Dedifferentiated amniotic fluid mesenchymal stem cell (primary cell): ENCODE data around the gene SERPING1.

ENCODE experiments used
- DNase-seq: peaks from one replicate; pipeline ENCODE4 v3.0.0-alpha.2; 2016; ENCODE audit errors: extremely low spot score

The SERPING1 gene

GRCh38 chr11:57638005-57638781 lies 40.7 kb downstream of the SERPING1 start:
- peak; percentile 93 for DNase-seq

- no peak for DNase-seq
These were observed 41.4 kb downstream of the SERPING1 start for GRCh38 chr11:57638811-57639320.

- no peak for DNase-seq
These were observed 42.0 kb downstream of the SERPING1 start for GRCh38 chr11:57639321-57640067.

GRCh38 chr11:57640068-57640800 lies 42.7 kb downstream of the SERPING1 start:
- DNase-seq, result no peak

- peak; percentile 64 for DNase-seq
These were observed 43.7 kb downstream of the SERPING1 start for GRCh38 chr11:57641011-57641807.

- no peak for DNase-seq
These were observed 46.3 kb downstream of the SERPING1 start for GRCh38 chr11:57643802-57644201.

GRCh38 chr11:57644748-57645688 lies 47.5 kb downstream of the SERPING1 start:
- DNase-seq, result peak; percentile 49

- no peak for DNase-seq
These were observed 48.2 kb downstream of the SERPING1 start for GRCh38 chr11:57645689-57646085.

- DNase-seq, result no peak
These were observed 48.8 kb downstream of the SERPING1 start for GRCh38 chr11:57646194-57646798.

- DNase-seq, result no peak
These were observed 49.4 kb downstream of the SERPING1 start for GRCh38 chr11:57646799-57647303.

- DNase-seq, result no peak
These were observed 49.9 kb downstream of the SERPING1 start for GRCh38 chr11:57647372-57647771.

GRCh38 chr11:57647960-57648800 lies 50.7 kb downstream of the SERPING1 start:
- no peak for DNase-seq

- no peak for DNase-seq
These were observed 51.6 kb downstream of the SERPING1 start for GRCh38 chr11:57648801-57649735.

- peak; percentile 47 for DNase-seq
These were observed 52.6 kb downstream of the SERPING1 start, which contains the start of gene YPEL4 for GRCh38 chr11:57649826-57650738. Gene YPEL4, minus strand, starts transcription at chr11:57649912. Its CDS starts 2,805 bp downstream, at chr11:57647107.

GRCh38 chr11:57650739-57651090 lies 53.2 kb downstream of the SERPING1 start:
- DNase-seq, result no peak

- DNase-seq, result no peak
These were observed 53.9 kb downstream of the SERPING1 start for GRCh38 chr11:57651408-57651807.
